GM21737 (cell line): ENCODE results near the gene USF1.
A peak's percentile ranks its signal among the peaks of the same experiment; 100 is the strongest.
"Not testable (repeated sequence)": the region's sequence is repeated elsewhere in the genome, so short reads cannot be mapped to it uniquely, and the experiment has no call there.

Source experiments
- ATAC-seq: cut with Tn5 transposase; IDR thresholded peaks from one replicate; pipeline ENCODE4 v1.9.1; 2021; ENCODE audit warnings: mild to moderate bottlenecking, moderate library complexity; ENCODE audit not compliant: unreplicated experiment

USF1 gene

GRCh38 chr1:161048949-161049722 lies 3.4 kb upstream of the USF1 start:
- no peak for ATAC-seq

- ATAC-seq: no peak
Observed at GRCh38 chr1:161047436-161048420, 2.0 kb upstream of the USF1 start.

GRCh38 chr1:161046605-161047228 lies 940 bp upstream of the USF1 start:
- peak; percentile 36 for ATAC-seq

GRCh38 chr1:161044908-161045735 lies 655 bp downstream of the USF1 start:
- peak; percentile 40 for ATAC-seq

GRCh38 chr1:161044535-161044907 lies 1.3 kb downstream of the USF1 start:
- ATAC-seq: no peak

GRCh38 chr1:161039546-161039945 lies 6.2 kb downstream of the USF1 start:
- no peak for ATAC-seq

- no peak for ATAC-seq
Observed at GRCh38 chr1:161039154-161039545, 6.6 kb downstream of the USF1 start.

GRCh38 chr1:161038523-161039153 lies 7.1 kb downstream of the USF1 start, which contains the start of gene TSTD1:
Gene TSTD1 (minus strand): TSS chr1:161038964. CDS start chr1:161038889, 75 bp downstream.
- peak; percentile 69 for ATAC-seq

GRCh38 chr1:161037661-161038522 lies 7.9 kb downstream of the USF1 start:
- no peak for ATAC-seq

- ATAC-seq: no peak
Observed at GRCh38 chr1:161033751-161034150, 12.0 kb downstream of the USF1 start.

GRCh38 chr1:161032409-161032808 lies 13.4 kb downstream of the USF1 start:
- ATAC-seq: no peak

GRCh38 chr1:161031874-161032273 lies 13.9 kb downstream of the USF1 start:
- ATAC-seq: no peak

- not testable (repeated sequence) for ATAC-seq
Observed at GRCh38 chr1:161029466-161029865, 16.3 kb downstream of the USF1 start.

GRCh38 chr1:161026954-161027353 lies 18.8 kb downstream of the USF1 start:
- ATAC-seq: not testable (repeated sequence)

- ATAC-seq: not testable (repeated sequence)
Observed at GRCh38 chr1:161022432-161022831, 23.3 kb downstream of the USF1 start.

- ATAC-seq: no peak
Observed at GRCh38 chr1:161021970-161022353, 23.8 kb downstream of the USF1 start.

GRCh38 chr1:161021165-161021969 lies 24.4 kb downstream of the USF1 start:
- peak; percentile 78 for ATAC-seq

GRCh38 chr1:161020509-161021164 lies 25.1 kb downstream of the USF1 start, which contains the start of gene F11R:
Gene F11R (minus strand): TSS chr1:161021152. CDS start chr1:161021073, 79 bp downstream.
- peak; percentile 31 for ATAC-seq
